C4-2B (cell line): ENCODE data around the gene SYNE2.
"Not testable (repeated sequence)": the region's sequence is repeated elsewhere in the genome, so short reads cannot be mapped to it uniquely, and the experiment has no call there.

Experiments
- CTCF ChIP-seq: fragments of 450-650 bp; conservative IDR thresholded peaks from 2 replicates; pipeline ENCODE4 v1.5.1; 2017; ENCODE audit warnings: mild to moderate bottlenecking
- ZFX ChIP-seq: fragments of 450-650 bp; IDR thresholded peaks from 2 replicates; pipeline ENCODE4 v1.6.1; 2017

GRCh38 chr14:63806064-63806463 is 46.7 kb upstream of the SYNE2 start:
- TF ChIP-seq CTCF, ZFX: not testable (repeated sequence)
